GM23248 (cell line): ENCODE results near the gene ATRN. TPM values are rescaled to one million over a fixed set of nuclear protein-coding genes. Genes with fewer than 3 reads are reported as not detected.
A peak's percentile ranks its signal among the peaks of the same experiment; 100 is the strongest.

Experiments used
- DNase-seq: peaks from one replicate; pipeline ENCODE4 v3.0.0-alpha.2; 2015
- H2AFZ ChIP-seq: fragments of 200-600 bp; sonication (generic); 2 replicates; pipeline ENCODE4 v1.6.1; 2016; ENCODE audit warnings: antibody characterized with exemption
- H3F3A ChIP-seq: fragments of 200-600 bp; sonication (generic); 2 replicates; pipeline ENCODE4 v1.6.1; 2016; ENCODE audit warnings: mild to moderate bottlenecking, antibody characterized with exemption, mixed run types; ENCODE audit not compliant: insufficient read depth
- H3K27ac ChIP-seq: fragments of 200-600 bp; sonication (generic); 2 replicates; pipeline ENCODE4 v1.5.1; 2016; ENCODE audit warnings: mild to moderate bottlenecking
- H3K27me3 ChIP-seq: fragments of 200-600 bp; sonication (generic); replicated peaks from 2 replicates; pipeline ENCODE4 v1.6.1; 2016; ENCODE audit warnings: mild to moderate bottlenecking; ENCODE audit not compliant: insufficient read depth
- H3K36me3 ChIP-seq: fragments of 200-600 bp; sonication (generic); 2 replicates; pipeline ENCODE4 v1.6.1; 2016; ENCODE audit warnings: low read depth, mild to moderate bottlenecking
- H3K4me1 ChIP-seq: fragments of 200-600 bp; sonication (generic); 2 replicates; pipeline ENCODE4 v1.6.1; 2016; ENCODE audit warnings: mild to moderate bottlenecking; ENCODE audit not compliant: insufficient read depth
- H3K4me2 ChIP-seq: fragments of 200-600 bp; sonication (generic); one replicate; pipeline ENCODE4 v1.6.1; 2016; ENCODE audit warnings: mild to moderate bottlenecking; ENCODE audit not compliant: unreplicated experiment
- H3K4me3 ChIP-seq: fragments of 200-600 bp; sonication (generic); 2 replicates; pipeline ENCODE4 v1.5.1; 2016; ENCODE audit warnings: mild to moderate bottlenecking
- H3K79me2 ChIP-seq: fragments of 200-600 bp; sonication (generic); 2 replicates; pipeline ENCODE4 v1.6.1; 2016; ENCODE audit warnings: mild to moderate bottlenecking; ENCODE audit not compliant: insufficient read depth
- H3K9ac ChIP-seq: fragments of 200-600 bp; sonication (generic); 2 replicates; pipeline ENCODE4 v1.6.1; 2016; ENCODE audit warnings: mild to moderate bottlenecking
- H3K9me2 ChIP-seq: fragments of 200-600 bp; sonication (generic); 2 replicates; pipeline ENCODE4 v1.6.1; 2016; ENCODE audit warnings: mixed run types, mild to moderate bottlenecking, moderate library complexity; ENCODE audit not compliant: insufficient read depth
- H3K9me3 ChIP-seq: fragments of 200-600 bp; sonication (generic); one replicate; pipeline ENCODE4 v1.6.1; 2017; ENCODE audit warnings: low read depth
- H4K20me1 ChIP-seq: fragments of 200-600 bp; sonication (generic); 2 replicates; pipeline ENCODE4 v1.6.0; 2016; ENCODE audit not compliant: insufficient read depth
- EZH2 ChIP-seq: fragments of 200-600 bp; sonication (generic); IDR thresholded peaks from 2 replicates; pipeline ENCODE4 v1.6.1; 2018; ENCODE audit warnings: antibody characterized with exemption, mild to moderate bottlenecking; ENCODE audit not compliant: insufficient read depth, poor library complexity, severe bottlenecking
- EZH2phosphoT487 ChIP-seq: fragments of 200-600 bp; sonication (generic); IDR thresholded peaks from 2 replicates; pipeline ENCODE4 v1.6.1; 2018; ENCODE audit warnings: antibody characterized with exemption, moderate library complexity, mild to moderate bottlenecking, low read depth; ENCODE audit not compliant: insufficient read depth
- WGBS, 2 experiments: methylation state at CpG; one replicate each; pipeline ENCODE4 v1.1.6; 2015 to 2017; ENCODE audit warnings: low lambda C conversion rate in 2 of 2, low coverage in 1 of 2; ENCODE audit errors: missing lambda C conversion rate in 2 of 2; 5-methylcytosine and 5-hydroxymethylcytosine counted together
- in situ Hi-C: fragments of 300-500 bp; cut with MboI; formaldehyde crosslinking; loops from 2 replicates; pipeline ENCODE4 v1.15.0; 2020
- polyA plus RNA-seq: library from polyadenylated mRNA; unstranded; fragments of >200 nt; fragmentation: Nextera tagmentation; extraction: Ambion mirVana; gene quantifications from 2 replicates; pipeline ENCODE4 v1.2.1, GENCODE V29; 2016
- total RNA-seq: library from RNA; depleted of rRNA; stranded (reverse); fragments of >200 nt; shearing (Covaris generic); gene quantifications from 2 replicates; pipeline ENCODE4 v1.2.3, GENCODE V29; 2014

The ATRN gene
- total and polyA plus RNA-seq, 2 experiments from 2014 or later, result 9.9 to 38.7 TPM

DNA sequence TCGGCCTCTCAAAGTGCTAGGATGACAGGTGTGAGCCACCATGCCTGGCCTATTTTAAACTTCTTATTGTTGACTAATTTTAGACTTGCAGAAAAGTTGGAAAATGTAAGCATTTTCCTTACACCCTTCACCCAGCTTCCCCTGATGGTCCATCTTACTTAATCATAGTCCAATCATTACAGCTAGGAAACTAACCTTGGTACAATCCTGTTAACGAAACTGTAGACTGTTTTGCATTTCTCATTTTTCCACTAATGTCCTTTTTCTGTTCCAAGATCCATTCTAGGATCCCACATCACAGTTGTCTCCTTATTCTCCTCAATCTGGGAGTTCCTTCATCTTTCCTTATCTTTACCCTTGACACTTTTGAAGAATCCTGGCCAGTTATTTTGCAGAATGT is 193.0 kb downstream of the ATRN start:
- H3K36me3 ChIP-seq, result no peaks in the 10 kb centered on the region
- 73 to 84% methylated on average over 2 of the region's 2 CpGs for WGBS, 2 experiments
- H3K4me3 ChIP-seq, result no peak overlapping the region
- H4K20me1 ChIP-seq, result no peaks in the 10 kb centered on the region
- no peaks in the 10 kb centered on the region for H3K9me3 ChIP-seq
- H3K9me2 ChIP-seq, result no peaks in the 10 kb centered on the region
- no peak overlapping the region for H2AFZ ChIP-seq
- in situ Hi-C loops, result no loop called here
- no peaks in the 10 kb centered on the region for H3K79me2 ChIP-seq
- H3K9ac ChIP-seq, result no peak overlapping the region
- no peaks in the 10 kb centered on the region for H3K4me1 ChIP-seq
- DNase-seq, result no peak
- no peak overlapping the region for H3K4me2 ChIP-seq
- no peak overlapping the region for H3K27ac ChIP-seq
- H3F3A ChIP-seq, result 0 out of 2 replicates have a peak, but pooled peaks cover 4% of the 10 kb centered on the region
- TF ChIP-seq EZH2phosphoT487 (no peak), EZH2 (no peak)
- H3K27me3 ChIP-seq, result peaks cover 27% of the 10 kb centered on the region

DNA sequence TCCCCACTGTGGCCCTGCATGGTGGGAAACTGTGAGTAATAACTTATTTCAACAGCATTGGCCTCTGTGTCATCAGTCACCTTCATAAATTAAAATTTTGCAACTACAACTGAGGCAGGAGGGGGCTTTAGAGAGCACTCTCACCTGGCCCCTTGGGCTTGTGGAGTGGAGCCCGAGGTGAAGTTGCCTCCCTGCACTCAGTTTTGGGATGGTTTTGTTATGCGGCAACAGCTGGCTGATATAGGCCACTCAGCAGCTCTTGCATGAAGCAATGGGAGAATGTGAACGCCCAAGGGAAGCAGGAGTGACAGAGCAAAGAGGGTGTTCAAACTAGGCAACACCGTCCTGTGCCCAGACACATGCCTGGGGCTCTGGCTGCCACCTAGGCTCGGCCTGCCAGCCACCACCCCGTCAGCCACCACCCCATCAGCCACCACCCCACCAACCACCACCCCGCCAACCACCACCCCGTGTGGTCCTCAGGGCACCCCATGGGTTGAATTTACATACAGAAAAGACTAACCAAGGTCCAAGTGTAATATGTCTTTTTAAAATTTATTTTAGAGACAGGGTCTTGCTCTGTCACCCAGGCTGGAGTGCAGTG is 196.7 kb downstream of the ATRN start:
- Histone ChIP-seq H3K79me2 (no peaks in the 10 kb centered on the region), H2AFZ (no peak overlapping the region), H3K9me2 (no peaks in the 10 kb centered on the region), H4K20me1 (no peaks in the 10 kb centered on the region), H3K4me2 (no peak overlapping the region), H3K4me3 (no peak overlapping the region), H3K9me3 (no peaks in the 10 kb centered on the region), H3F3A (0 out of 2 replicates have a peak, but pooled peaks cover 4% of the 10 kb centered on the region), H3K27me3 (0 out of 2 replicates have a peak, but pooled peaks cover 4% of the 10 kb centered on the region), H3K9ac (no peak overlapping the region), H3K27ac (no peak overlapping the region), H3K36me3 (no peaks in the 10 kb centered on the region), H3K4me1 (peaks cover 8% of the 10 kb centered on the region; the same call in 1 of the 2 replicates)
- 83 to 89% methylated on average over 8 of the region's 8 CpGs for WGBS, 2 experiments
- TF ChIP-seq EZH2phosphoT487, result no peak
- TF ChIP-seq EZH2, result no peak
- peak; percentile 24 for DNase-seq
- in situ Hi-C loops, result no loop called here

DNA sequence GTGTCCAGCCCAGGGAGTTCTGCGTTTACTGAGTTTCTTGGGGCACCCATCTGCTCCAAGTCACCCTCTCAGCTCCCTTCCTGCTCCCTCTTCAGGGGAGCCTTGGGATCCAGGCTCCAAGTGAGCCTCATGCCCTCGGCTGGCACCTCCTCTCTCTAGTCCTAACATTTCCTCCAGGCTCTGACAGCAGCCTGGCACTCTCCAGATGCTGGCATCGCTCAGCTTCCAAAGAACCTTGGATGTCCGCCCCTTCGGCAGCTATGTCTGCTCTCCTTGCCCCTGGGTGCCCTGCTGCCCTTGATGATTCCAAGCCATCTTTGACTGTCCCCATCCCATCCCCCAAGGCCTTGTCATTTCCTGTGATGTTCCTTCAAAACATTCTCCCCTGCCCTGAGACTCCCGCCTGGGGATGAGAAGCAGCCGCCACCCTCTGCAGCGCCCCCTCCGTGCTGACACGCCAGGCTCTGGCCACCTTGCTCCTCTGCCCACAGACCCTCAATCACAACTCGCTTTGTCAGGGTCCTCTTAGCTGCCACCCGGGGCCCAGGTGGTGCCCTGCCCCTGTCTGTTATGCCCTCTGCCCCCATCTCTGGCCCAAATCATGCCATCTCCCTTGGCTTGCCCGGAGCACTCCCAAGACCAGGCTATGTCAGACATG is 199.0 kb downstream of the ATRN start:
- Histone ChIP-seq H3K36me3 (no peaks in the 10 kb centered on the region), H3K9ac (no peak overlapping the region), H3K4me2 (no peak overlapping the region), H3K4me1 (peaks cover 8% of the 10 kb centered on the region; the same call in 1 of the 2 replicates), H3K4me3 (no peak overlapping the region), H3K9me3 (no peaks in the 10 kb centered on the region), H3K79me2 (no peaks in the 10 kb centered on the region), H3K9me2 (no peaks in the 10 kb centered on the region), H3K27ac (no peak overlapping the region), H3F3A (no peaks in the 10 kb centered on the region), H2AFZ (no peak overlapping the region), H4K20me1 (no peaks in the 10 kb centered on the region), H3K27me3 (no peaks in the 10 kb centered on the region)
- peak; percentile 24 for DNase-seq
- WGBS, 2 experiments, result 79 to 81% methylated on average over 12 to 13 of the region's 13 CpGs
- in situ Hi-C loops, result no loop called here
- TF ChIP-seq EZH2phosphoT487 (no peak), EZH2 (no peak)

DNA sequence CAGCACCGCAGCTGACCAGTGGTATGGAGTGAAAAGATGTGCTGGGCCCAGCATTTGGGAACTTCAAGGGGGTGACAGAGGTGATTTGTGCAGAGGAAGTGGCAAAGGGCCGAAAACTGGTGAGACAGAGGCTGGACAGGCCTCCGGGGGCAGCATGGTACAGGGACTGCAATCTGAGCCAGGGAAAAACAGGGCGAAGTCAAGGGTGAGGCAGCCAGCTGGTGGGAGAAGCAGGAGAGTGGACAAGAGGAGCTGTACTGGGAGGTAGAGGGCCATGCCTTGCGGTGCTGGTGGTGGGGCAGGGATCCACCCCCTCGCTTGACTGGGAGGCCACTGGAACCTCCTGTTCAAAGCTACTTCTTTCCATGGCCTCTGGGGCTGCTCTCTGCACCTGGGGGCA is 199.7 kb downstream of the ATRN start:
- in situ Hi-C loops, result no loop called here
- no peaks in the 10 kb centered on the region for H3K9me2 ChIP-seq
- no peaks in the 10 kb centered on the region for H3K79me2 ChIP-seq
- DNase-seq, result peak; percentile 79
- no peak overlapping the region for H3K27ac ChIP-seq
- no peak overlapping the region for H3K4me2 ChIP-seq
- peaks cover 8% of the 10 kb centered on the region; the same call in 1 of the 2 replicates for H3K4me1 ChIP-seq
- H3K27me3 ChIP-seq, result no peaks in the 10 kb centered on the region
- H4K20me1 ChIP-seq, result no peaks in the 10 kb centered on the region
- no peak overlapping the region for H3K4me3 ChIP-seq
- H3K9ac ChIP-seq, result no peak overlapping the region
- H3K36me3 ChIP-seq, result no peaks in the 10 kb centered on the region
- 52 to 54% methylated on average over 6 of the region's 6 CpGs for WGBS, 2 experiments
- H3F3A ChIP-seq, result no peaks in the 10 kb centered on the region
- TF ChIP-seq EZH2phosphoT487, result no peak
- TF ChIP-seq EZH2, result no peak
- H3K9me3 ChIP-seq, result no peaks in the 10 kb centered on the region
- H2AFZ ChIP-seq, result no peak overlapping the region
